Muscle layer of duodenum (tissue), 2 donors: Measurements from ENCODE around the gene RASSF10.

Source experiments
- H3K27ac ChIP-seq: one replicate; pipeline ENCODE4 v1.7.0; 2013; ENCODE audit warnings: mild to moderate bottlenecking, low read length
- H3K27me3 ChIP-seq: one replicate; pipeline ENCODE4 v1.7.0; 2013; ENCODE audit warnings: low read depth, mild to moderate bottlenecking, control low read depth, low read length
- H3K36me3 ChIP-seq, 2 donors: one replicate each; pipeline ENCODE4 v1.7.0; 2013; ENCODE audit warnings: low read length in 2 of 2, control low read depth in 1 of 2, mild to moderate bottlenecking in 1 of 2; ENCODE audit not compliant: insufficient read depth in 2 of 2, control insufficient read depth in 1 of 2
- H3K4me1 ChIP-seq, 2 donors: one replicate each; pipeline ENCODE4 v1.7.0; 2013; ENCODE audit warnings: low read length in 2 of 2, mild to moderate bottlenecking in 2 of 2, control low read depth in 1 of 2, moderate library complexity in 1 of 2; ENCODE audit not compliant: insufficient read depth in 2 of 2, control insufficient read depth in 1 of 2
- H3K4me3 ChIP-seq, 2 donors: one replicate each; pipeline ENCODE4 v1.7.0; 2013; ENCODE audit warnings: low read length in 2 of 2, low read depth in 1 of 2, mild to moderate bottlenecking in 1 of 2
- H3K9me3 ChIP-seq, 2 donors: one replicate each; pipeline ENCODE4 v1.7.0; 2013; ENCODE audit warnings: low read length in 2 of 2, control low read depth in 1 of 2, mild to moderate bottlenecking in 1 of 2; ENCODE audit not compliant: control insufficient read depth in 1 of 2
- donor health status: healthy.

RASSF10 gene

GRCh38 chr11:12995823-12996222 lies 13.3 kb upstream of the RASSF10 start:
- H3K4me1 ChIP-seq = no peaks in the 10 kb centered on the region
- no peak overlapping the region for H3K27ac ChIP-seq
- H3K4me3 ChIP-seq = no peak overlapping the region
- H3K36me3 ChIP-seq = no peaks in the 10 kb centered on the region
- no peaks in the 10 kb centered on the region for H3K9me3 ChIP-seq
- H3K27me3 ChIP-seq = no peaks in the 10 kb centered on the region

- Histone ChIP-seq H3K4me1 (no peaks in the 10 kb centered on the region), H3K27me3 (no peaks in the 10 kb centered on the region), H3K4me3 (no peak overlapping the region), H3K9me3 (no peaks in the 10 kb centered on the region), H3K27ac (no peak overlapping the region), H3K36me3 (no peaks in the 10 kb centered on the region)
Measured at GRCh38 chr11:12997168-12997567, 11.9 kb upstream of the RASSF10 start.

GRCh38 chr11:12998336-12998735 lies 10.8 kb upstream of the RASSF10 start:
- H3K9me3 ChIP-seq = no peaks in the 10 kb centered on the region
- no peaks in the 10 kb centered on the region for H3K27me3 ChIP-seq
- H3K4me1 ChIP-seq = no peaks in the 10 kb centered on the region
- no peak overlapping the region for H3K27ac ChIP-seq
- no peaks in the 10 kb centered on the region for H3K36me3 ChIP-seq
- no peak overlapping the region for H3K4me3 ChIP-seq

- Histone ChIP-seq H3K27ac (no peak overlapping the region), H3K36me3 (no peaks in the 10 kb centered on the region), H3K27me3 (no peaks in the 10 kb centered on the region), H3K4me3 (no peak overlapping the region), H3K9me3 (no peaks in the 10 kb centered on the region), H3K4me1 (no peaks in the 10 kb centered on the region)
Measured at GRCh38 chr11:12999597-12999996, 9.5 kb upstream of the RASSF10 start.

GRCh38 chr11:13000116-13000515 lies 9.0 kb upstream of the RASSF10 start:
- Histone ChIP-seq H3K27me3 (no peaks in the 10 kb centered on the region), H3K9me3 (no peaks in the 10 kb centered on the region), H3K27ac (no peak overlapping the region), H3K4me3 (no peak overlapping the region), H3K36me3 (no peaks in the 10 kb centered on the region), H3K4me1 (no peaks in the 10 kb centered on the region)

GRCh38 chr11:13000721-13001120 lies 8.4 kb upstream of the RASSF10 start:
- H3K4me1 ChIP-seq = no peaks in the 10 kb centered on the region
- H3K36me3 ChIP-seq = no peaks in the 10 kb centered on the region
- no peak overlapping the region for H3K27ac ChIP-seq
- no peaks in the 10 kb centered on the region for H3K9me3 ChIP-seq
- H3K4me3 ChIP-seq = no peak overlapping the region
- no peaks in the 10 kb centered on the region for H3K27me3 ChIP-seq

- no peaks in the 10 kb centered on the region for H3K9me3 ChIP-seq
- H3K4me3 ChIP-seq = no peak overlapping the region
- no peak overlapping the region for H3K27ac ChIP-seq
- H3K36me3 ChIP-seq = no peaks in the 10 kb centered on the region
- peaks cover 13% of the 10 kb centered on the region for H3K27me3 ChIP-seq
- H3K4me1 ChIP-seq = peaks cover 0 to 4% of the 10 kb centered on the region in 2 donors
Measured at GRCh38 chr11:13003736-13004493, 5.2 kb upstream of the RASSF10 start.

GRCh38 chr11:13007182-13008060 lies 1.7 kb upstream of the RASSF10 start:
- Histone ChIP-seq H3K27ac (no peak overlapping the region), H3K4me3 (no peak overlapping the region), H3K4me1 (peaks cover 0 to 23% of the 10 kb centered on the region in 2 donors), H3K27me3 (peaks cover 24% of the 10 kb centered on the region), H3K9me3 (no peaks in the 10 kb centered on the region), H3K36me3 (no peaks in the 10 kb centered on the region)

- Histone ChIP-seq H3K4me3 (peak overlapping the region in 1 of 2 donors; percentile 45), H3K9me3 (no peaks in the 10 kb centered on the region), H3K36me3 (no peaks in the 10 kb centered on the region), H3K27me3 (peaks cover 27% of the 10 kb centered on the region), H3K4me1 (peaks cover 2 to 23% of the 10 kb centered on the region in 2 donors), H3K27ac (no peak overlapping the region)
Measured at GRCh38 chr11:13008061-13008435, 1.1 kb upstream of the RASSF10 start.

GRCh38 chr11:13009476-13009920 lies 382 bp downstream of the RASSF10 start:
- no peaks in the 10 kb centered on the region for H3K36me3 ChIP-seq
- no peaks in the 10 kb centered on the region for H3K9me3 ChIP-seq
- peak overlapping the region in 1 of 2 donors; percentile 61 for H3K4me3 ChIP-seq
- H3K27me3 ChIP-seq = peaks cover 27% of the 10 kb centered on the region
- peaks cover 6 to 23% of the 10 kb centered on the region in 2 donors for H3K4me1 ChIP-seq
- no peak overlapping the region for H3K27ac ChIP-seq

GRCh38 chr11:13009921-13010748 lies 1.0 kb downstream of the RASSF10 start:
- H3K36me3 ChIP-seq = no peaks in the 10 kb centered on the region
- H3K27me3 ChIP-seq = peaks cover 27% of the 10 kb centered on the region
- H3K27ac ChIP-seq = no peak overlapping the region
- peak overlapping the region; percentile 33 to 61 for H3K4me3 ChIP-seq
- peaks cover 6 to 23% of the 10 kb centered on the region in 2 donors for H3K4me1 ChIP-seq
- H3K9me3 ChIP-seq = no peaks in the 10 kb centered on the region
